DMS79 treated with DMSO at 0.1 percent for 48 hours (cell line): ENCODE data around the gene KIAA1191.
"Not testable (repeated sequence)": the region's sequence is repeated elsewhere in the genome, so short reads cannot be mapped to it uniquely, and the experiment has no call there.

Experiments
- DNase-seq: peaks from one replicate; lab custom pipeline; 2025; lab: John Stamatoyannopoulos, UW

The KIAA1191 gene

GRCh38 chr5:176317534-176318374 is 43.8 kb downstream of the KIAA1191 start:
- DNase-seq = no peak

- not testable (repeated sequence) for DNase-seq
Measured at GRCh38 chr5:176305356-176305755, 56.2 kb downstream of the KIAA1191 start.
